Natural killer cell (primary cell): Measurements from ENCODE around the gene FOXO1. TPM values are rescaled to one million over a fixed set of nuclear protein-coding genes. Genes with fewer than 3 reads are reported as not detected.

Experiments used
- ATAC-seq, 3 donors: fragments of 150-1000 bp in 2 of 3; fragments of 200-7000 bp in 1 of 3; cut with Tn5 transposase; 1 replicate in 1 of 3; 2 replicates in 2 of 3; pipeline ENCODE4 v1.10.0; 2021; ENCODE audit warnings: mild to moderate bottlenecking in 2 of 3, moderate library complexity in 2 of 3
- DNase-seq, 2 donors: peaks; one replicate each; pipeline versions ENCODE4 v3.0.0 to v3.0.0-alpha.2; 2013 to 2021; ENCODE audit warnings: mixed read lengths in 1 of 2
- H3K27ac ChIP-seq: one replicate; pipeline ENCODE4 v1.5.1; 2013; ENCODE audit warnings: mild to moderate bottlenecking, low read length
- H3K27me3 ChIP-seq: one replicate; pipeline ENCODE4 v1.6.1; 2013; ENCODE audit warnings: low read length; ENCODE audit not compliant: control insufficient read depth, insufficient read depth
- H3K36me3 ChIP-seq: one replicate; pipeline ENCODE4 v1.6.1; 2013; ENCODE audit warnings: low read length; ENCODE audit not compliant: control insufficient read depth, insufficient read depth
- H3K4me1 ChIP-seq: one replicate; pipeline ENCODE4 v1.6.1; 2013; ENCODE audit warnings: low read length; ENCODE audit not compliant: control insufficient read depth, insufficient read depth
- H3K4me3 ChIP-seq: one replicate; pipeline ENCODE4 v1.5.1; 2013; ENCODE audit warnings: low read length
- H3K9me3 ChIP-seq: one replicate; pipeline ENCODE4 v1.6.1; 2013; ENCODE audit warnings: low read length; ENCODE audit not compliant: control insufficient read depth, insufficient read depth
- H3K27ac Mint-ChIP-seq, 2 donors: one replicate each; pipeline ENCODE4 v1.8.0; 2022; ENCODE audit warnings: mild to moderate bottlenecking in 2 of 2, mixed read lengths in 2 of 2, moderate library complexity in 1 of 2
- H3K27me3 Mint-ChIP-seq, 2 donors: one replicate each; pipeline ENCODE4 v1.8.0; 2022; ENCODE audit warnings: low read depth in 2 of 2, mixed read lengths in 2 of 2
- H3K36me3 Mint-ChIP-seq: one replicate; pipeline ENCODE4 v1.8.0; 2022; ENCODE audit warnings: mixed read lengths
- H3K4me1 Mint-ChIP-seq, 2 donors: one replicate each; pipeline ENCODE4 v1.8.0; 2022; ENCODE audit warnings: mixed read lengths in 2 of 2
- H3K4me3 Mint-ChIP-seq: one replicate; pipeline ENCODE4 v1.8.0; 2022; ENCODE audit warnings: mild to moderate bottlenecking, moderate library complexity, mixed read lengths
- H3K9me3 Mint-ChIP-seq, 2 donors: one replicate each; pipeline ENCODE4 v1.8.0; 2022; ENCODE audit warnings: mixed read lengths in 2 of 2
- CTCF ChIP-seq: fragments of 200-600 bp; IDR thresholded peaks from one replicate; pipeline ENCODE4 v1.8.0; 2022; ENCODE audit warnings: antibody characterized with exemption
- WGBS: methylation state at CpG from one replicate; pipeline ENCODE4 v1.1.7; 2013; ENCODE audit warnings: missing lambda C conversion rate; ENCODE audit not compliant: insufficient coverage; 5-methylcytosine and 5-hydroxymethylcytosine counted together
- intact Hi-C: fragments of 100-400 bp; cut with micrococcal nuclease; formaldehyde crosslinking; loops from one replicate; pipeline ENCODE4 v1.14.2; 2022
- total RNA-seq, 4 donors: library from RNA; stranded (reverse); fragments of 120-200 nt in 1 of 4; gene quantifications; one replicate each; pipeline versions ENCODE4 v1.2.3 to v1.2.4, GENCODE V29; 2013 to 2022

FOXO1 gene
- total RNA-seq, 3 donors from 2014 or later (not counting 1 experiment from before 2014, with no cell fraction given), result 23.9 to 29.8 (median 27.6) TPM

GRCh38 chr13:40613192-40613818 lies 53.1 kb downstream of the FOXO1 start:
- Mint-ChIP-seq H3K27ac (peak overlapping the region; percentile 94 to 99), H3K36me3 (no peaks in the 10 kb centered on the region), H3K9me3 (no peaks in the 10 kb centered on the region), H3K4me1 (peaks cover 31 to 46% of the 10 kb centered on the region in 2 donors), H3K27me3 (no peaks in the 10 kb centered on the region), H3K4me3 (peak overlapping the region; percentile 90)
- intact Hi-C loops, result loop anchor here (1.0 to 2.0 kb wide), 2 partner anchors 53 to 225 kb away; partner anchors contain the start of gene FOXO1
- H3K9me3 ChIP-seq, result no peaks in the 10 kb centered on the region
- ATAC-seq, result peak; percentile 85 to 90 (median 87)
- DNase-seq, result peak; percentile 51 to 85
- H3K4me3 ChIP-seq, result peak overlapping the region; percentile 23
- WGBS, result 0% methylated on average over 6 of the region's 7 CpGs
- peaks cover 35% of the 10 kb centered on the region for H3K4me1 ChIP-seq
- H3K36me3 ChIP-seq, result no peaks in the 10 kb centered on the region
- TF ChIP-seq CTCF, result no peak
- H3K27me3 ChIP-seq, result no peaks in the 10 kb centered on the region
- peak overlapping the region; percentile 98 for H3K27ac ChIP-seq

- Histone ChIP-seq H3K4me1 (peaks cover 35% of the 10 kb centered on the region), H3K9me3 (no peaks in the 10 kb centered on the region), H3K27ac (peak overlapping the region; percentile 98), H3K36me3 (no peaks in the 10 kb centered on the region), H3K4me3 (no peak overlapping the region), H3K27me3 (no peaks in the 10 kb centered on the region)
- no peak for TF ChIP-seq CTCF
- intact Hi-C loops, result loop anchor here (2.0 kb wide), 1 partner anchor 55 kb away; the partner anchor contains the start of gene FOXO1
- Mint-ChIP-seq H3K9me3 (no peaks in the 10 kb centered on the region), H3K4me3 (peak overlapping the region; percentile 25), H3K36me3 (no peaks in the 10 kb centered on the region), H3K4me1 (peaks cover 31 to 45% of the 10 kb centered on the region in 2 donors), H3K27ac (peak overlapping the region; percentile 94 to 99), H3K27me3 (no peaks in the 10 kb centered on the region)
- DNase-seq (no peak), ATAC-seq (no peak)
- WGBS, result 82% methylated on average over 2 of the region's 2 CpGs
Observed at GRCh38 chr13:40612041-40612440, 54.4 kb downstream of the FOXO1 start.

GRCh38 chr13:40611635-40612034 lies 54.8 kb downstream of the FOXO1 start:
- Mint-ChIP-seq H3K36me3 (no peaks in the 10 kb centered on the region), H3K9me3 (no peaks in the 10 kb centered on the region), H3K27ac (peak overlapping the region; percentile 94 to 99), H3K4me3 (no peak overlapping the region), H3K27me3 (no peaks in the 10 kb centered on the region), H3K4me1 (peaks cover 31 to 49% of the 10 kb centered on the region in 2 donors)
- DNase-seq (no peak), ATAC-seq (no peak)
- no peaks in the 10 kb centered on the region for H3K36me3 ChIP-seq
- TF ChIP-seq CTCF, result no peak
- no peaks in the 10 kb centered on the region for H3K9me3 ChIP-seq
- WGBS, result 94% methylated on average over 6 of the region's 7 CpGs
- H3K4me1 ChIP-seq, result peaks cover 35% of the 10 kb centered on the region
- H3K4me3 ChIP-seq, result no peak overlapping the region
- peak overlapping the region; percentile 98 for H3K27ac ChIP-seq
- intact Hi-C loops, result loop anchor here (2.0 kb wide), 1 partner anchor 55 kb away; the partner anchor contains the start of gene FOXO1
- H3K27me3 ChIP-seq, result no peaks in the 10 kb centered on the region
